CD4-positive, alpha-beta T cell treated with Interleukin-4 for 1 hour (primary cell): ENCODE measurements around the gene SMOC1.

ENCODE experiments used
- DNase-seq, 2 donors: peaks; one replicate each; pipeline ENCODE4 v3.0.0-alpha.2; 2020 to 2022

Gene SMOC1

GRCh38 chr14:69943084-69943780, 64.0 kb downstream of the SMOC1 start:
- no peak for DNase-seq

DNA sequence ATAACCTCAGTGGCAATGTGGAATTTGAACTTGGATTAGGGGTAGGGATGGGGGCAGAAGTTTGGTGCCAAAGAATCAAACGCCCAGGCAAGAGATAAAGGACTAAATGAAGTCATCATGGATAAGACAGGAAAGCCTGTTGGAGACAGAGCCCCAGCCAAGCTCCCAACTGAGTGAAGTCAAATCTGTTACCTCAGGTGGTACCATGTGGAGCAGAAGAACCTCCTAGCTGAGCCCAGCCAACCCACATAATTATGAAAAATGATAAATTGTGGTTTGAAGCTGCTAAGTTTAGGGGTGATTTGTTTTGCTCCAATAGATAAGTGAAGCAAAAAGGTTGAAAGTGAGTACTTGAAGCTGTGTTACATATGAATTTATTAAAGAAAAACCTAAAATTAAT, 66.1 kb downstream of the SMOC1 start:
- DNase-seq, result no peak

DNA sequence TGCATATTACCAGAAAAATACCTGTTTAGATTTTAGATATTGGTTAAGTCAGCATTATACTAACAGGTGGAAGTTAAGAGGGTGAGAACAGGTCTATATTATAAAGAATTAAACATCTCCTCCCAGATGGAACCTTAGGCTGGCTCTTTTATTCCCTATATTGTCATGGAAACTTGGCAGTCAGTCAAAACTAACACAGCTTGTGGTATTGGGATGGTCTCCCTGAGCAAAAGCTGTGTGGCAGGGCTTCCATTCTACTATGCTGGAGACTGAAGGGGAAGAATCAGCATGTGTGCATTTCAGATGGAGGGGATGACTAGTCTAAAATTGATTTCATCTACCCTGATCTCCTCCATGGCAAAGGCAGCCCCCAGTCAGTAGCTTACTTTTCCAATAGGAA, 66.7 kb downstream of the SMOC1 start:
- no peak for DNase-seq

DNA sequence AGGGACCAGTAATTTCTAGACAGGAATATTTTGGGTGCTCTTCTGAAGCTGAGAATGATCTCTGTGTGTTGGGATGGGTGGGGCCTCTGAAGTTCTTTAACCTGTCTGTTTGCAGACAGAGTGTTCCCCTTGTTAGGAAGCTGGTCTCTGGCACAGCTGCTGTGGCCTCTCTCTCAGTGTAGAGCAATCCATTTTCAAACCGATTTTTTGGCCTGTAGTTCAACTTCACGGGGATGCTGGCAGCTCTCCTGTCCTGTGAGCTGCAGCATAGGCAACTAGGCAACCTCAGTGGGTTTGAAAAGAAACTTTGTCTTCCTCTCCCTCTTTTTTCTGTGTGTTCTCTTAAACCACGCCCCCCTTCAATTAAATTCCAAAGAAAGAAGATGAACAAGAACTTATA, 69.1 kb downstream of the SMOC1 start:
- no peak for DNase-seq

- DNase-seq, result no peak
These were observed 72.0 kb downstream of the SMOC1 start for GRCh38 chr14:69951263-69951662.

DNA sequence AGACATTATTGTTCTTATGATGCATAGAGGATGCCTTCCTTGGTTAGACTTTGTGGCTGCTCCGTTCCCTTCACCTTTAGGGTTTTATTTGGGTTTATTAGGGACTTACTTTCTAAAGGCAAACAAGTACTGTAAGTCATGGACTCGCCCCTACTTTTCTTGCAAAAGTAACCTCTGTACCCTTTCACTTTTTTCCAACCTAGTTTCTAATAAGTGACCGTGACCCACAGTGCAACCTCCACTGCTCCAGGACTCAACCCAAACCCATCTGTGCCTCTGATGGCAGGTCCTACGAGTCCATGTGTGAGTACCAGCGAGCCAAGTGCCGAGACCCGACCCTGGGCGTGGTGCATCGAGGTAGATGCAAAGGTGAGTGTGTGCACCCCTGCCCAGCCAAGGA, 72.7 kb downstream of the SMOC1 start:
- no peak for DNase-seq

GRCh38 chr14:69953266-69953915, 74.2 kb downstream of the SMOC1 start:
- DNase-seq, result no peak

GRCh38 chr14:69955855-69956845, 76.9 kb downstream of the SMOC1 start:
- DNase-seq, result no peak

DNA sequence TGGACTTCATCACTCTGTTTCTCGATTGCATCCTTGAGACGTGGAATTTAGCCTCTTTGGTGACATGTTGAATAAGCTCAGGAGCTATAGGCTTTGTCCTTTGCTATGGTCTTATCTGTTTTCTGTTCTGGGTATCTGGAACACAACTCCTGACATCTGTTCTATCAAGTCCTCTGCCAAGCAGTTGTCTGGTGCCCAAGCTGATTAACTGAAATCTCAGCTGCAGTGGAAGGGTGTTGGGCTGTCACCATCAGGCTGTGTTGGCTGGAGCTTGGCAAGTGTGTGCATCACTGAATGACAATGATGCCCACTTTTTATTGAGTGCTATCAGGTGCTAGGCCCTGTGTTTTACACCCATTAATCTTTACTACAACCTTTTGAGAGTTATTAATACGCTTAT, 77.8 kb downstream of the SMOC1 start:
- no peak for DNase-seq

- DNase-seq, result no peak
These were observed 78.8 kb downstream of the SMOC1 start for GRCh38 chr14:69957986-69958385.

DNA sequence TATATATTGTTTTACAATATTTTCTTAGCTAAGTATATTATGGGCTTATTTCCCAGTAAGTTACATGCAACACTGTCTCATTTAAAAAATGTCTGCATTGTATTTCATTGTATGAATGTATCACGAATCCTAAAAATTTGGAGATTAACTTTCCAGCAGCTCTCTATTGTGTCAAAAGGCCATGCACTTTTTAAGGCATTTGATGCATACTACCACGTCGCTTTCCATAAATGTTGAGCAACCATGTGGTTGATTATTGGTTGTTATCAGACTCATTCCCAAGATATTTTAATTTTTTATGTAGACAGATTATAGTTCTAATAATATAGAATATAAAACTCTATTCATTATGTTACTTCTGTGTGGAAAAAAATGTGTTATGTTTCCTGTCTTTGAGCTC, 79.9 kb downstream of the SMOC1 start:
- no peak for DNase-seq

DNA sequence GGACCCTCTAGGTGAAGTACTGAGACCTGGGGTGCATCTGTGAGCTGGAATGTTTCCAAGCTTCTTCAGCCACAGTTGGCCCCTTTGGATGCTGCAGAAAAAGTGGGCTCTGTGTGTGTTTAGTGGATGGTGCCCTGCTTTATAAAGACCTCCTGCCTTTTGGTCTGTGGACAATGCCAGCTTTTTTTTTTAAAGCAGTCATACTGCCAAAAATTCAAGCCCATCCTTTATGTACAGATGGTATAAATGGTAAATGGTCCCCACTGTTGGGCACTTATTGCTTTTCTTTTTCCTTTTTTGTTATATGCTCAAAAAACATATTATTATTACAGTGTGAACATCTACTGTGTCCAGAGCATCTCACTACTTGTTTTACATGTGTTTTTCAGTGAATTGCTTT, 81.1 kb downstream of the SMOC1 start:
- DNase-seq, result no peak

- no peak for DNase-seq
These were observed 84.8 kb downstream of the SMOC1 start for GRCh38 chr14:69963966-69964365.

DNA sequence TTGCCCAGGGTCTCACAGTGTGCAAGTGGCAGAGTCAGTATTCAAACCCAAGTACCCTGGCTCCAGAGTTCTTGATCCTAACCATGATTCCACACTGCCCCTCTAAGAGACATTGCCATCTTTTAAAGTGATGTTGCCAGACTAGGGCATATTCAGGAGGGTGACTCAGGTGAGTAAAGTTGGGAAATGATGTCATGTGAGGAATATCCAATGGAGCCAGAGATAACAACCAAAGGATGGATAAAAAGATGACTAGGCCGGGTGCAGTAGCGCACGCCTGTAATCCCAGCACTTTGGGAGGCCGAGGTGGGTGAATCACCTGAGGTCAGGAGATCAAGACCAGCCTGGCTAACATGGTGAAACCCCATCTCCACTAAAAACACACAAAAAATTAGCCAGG, 85.6 kb downstream of the SMOC1 start:
- no peak for DNase-seq

DNA sequence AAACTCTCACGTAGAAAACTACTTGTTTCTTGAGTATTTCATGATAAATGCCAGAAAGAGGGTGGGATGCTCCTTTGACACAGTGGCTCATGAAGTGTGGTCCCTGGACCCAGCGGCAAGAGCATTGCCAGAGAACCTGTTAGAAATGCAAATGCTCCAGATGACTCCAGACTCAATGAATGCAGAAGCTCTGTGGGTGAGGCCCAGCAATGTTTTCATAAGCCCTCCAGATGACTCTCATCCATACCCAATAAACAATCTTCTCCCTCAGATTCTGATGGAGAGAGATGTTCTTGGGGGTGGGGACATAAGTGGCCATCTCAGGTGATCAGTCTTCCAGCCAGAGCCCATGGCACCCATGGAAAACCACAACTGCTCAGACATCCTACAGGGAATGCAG, 88.9 kb downstream of the SMOC1 start:
- no peak for DNase-seq

- no peak for DNase-seq
These were observed 89.5 kb downstream of the SMOC1 start for GRCh38 chr14:69968681-69969080.

DNA sequence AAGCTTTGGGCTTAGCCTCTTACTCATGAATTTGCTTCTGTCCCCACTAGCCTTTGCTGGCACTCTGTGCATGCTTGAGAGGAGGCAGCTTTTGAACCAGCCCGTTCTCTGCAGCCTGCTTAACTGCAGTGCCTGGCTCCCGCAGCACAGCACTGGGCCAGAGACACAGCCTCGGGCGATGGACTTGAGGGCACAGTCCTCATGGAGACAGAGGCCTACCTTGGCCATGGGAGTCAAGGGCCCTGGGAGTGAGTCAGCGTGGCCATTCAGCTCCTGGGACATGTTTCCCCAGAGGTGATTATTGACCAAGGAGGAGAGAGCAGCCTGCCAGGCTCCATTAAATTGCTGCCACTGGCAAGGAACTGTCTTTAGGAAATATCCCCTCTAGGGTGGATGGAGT, 93.5 kb downstream of the SMOC1 start:
- DNase-seq, result no peak

DNA sequence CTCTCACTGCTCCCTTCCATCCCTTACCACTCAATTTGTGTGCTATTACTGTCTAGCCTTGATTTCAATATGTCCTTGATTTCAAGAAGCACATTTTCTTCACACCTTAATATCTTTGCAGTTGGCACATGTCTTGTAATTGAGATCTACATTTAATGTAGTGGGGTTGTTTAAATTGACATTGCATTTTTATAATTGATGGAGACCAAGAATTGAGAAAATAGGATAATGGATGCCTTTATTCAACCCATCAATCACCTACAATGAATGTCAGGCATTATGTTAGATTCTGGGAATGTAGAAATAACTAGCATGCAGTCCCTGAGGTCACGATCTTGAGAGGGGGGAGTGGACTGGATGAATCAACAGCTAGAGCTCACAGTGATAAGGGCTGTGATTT, 94.6 kb downstream of the SMOC1 start:
- no peak for DNase-seq

DNA sequence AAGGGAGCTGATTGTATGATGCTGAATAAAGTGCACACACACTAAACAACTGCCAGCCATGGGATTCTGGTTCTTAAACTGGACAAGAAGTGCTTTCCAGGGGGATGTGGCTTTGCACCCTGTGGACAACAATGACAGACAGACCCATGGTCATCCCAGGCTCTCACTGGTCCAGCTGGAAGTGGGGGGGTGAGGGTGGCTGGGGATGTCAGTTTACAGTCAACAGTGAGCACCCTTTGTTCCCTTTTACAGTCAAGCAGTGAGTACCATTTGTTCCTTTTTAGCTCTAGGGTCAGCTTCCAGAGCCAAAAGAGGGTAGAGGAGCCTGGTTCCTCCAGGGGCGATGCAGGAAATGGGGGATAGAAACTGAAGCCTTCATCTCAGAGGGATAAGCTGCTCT, 100.7 kb downstream of the SMOC1 start:
- no peak for DNase-seq

- DNase-seq, result no peak
These were observed 101.5 kb downstream of the SMOC1 start for GRCh38 chr14:69980457-69981425.

DNA sequence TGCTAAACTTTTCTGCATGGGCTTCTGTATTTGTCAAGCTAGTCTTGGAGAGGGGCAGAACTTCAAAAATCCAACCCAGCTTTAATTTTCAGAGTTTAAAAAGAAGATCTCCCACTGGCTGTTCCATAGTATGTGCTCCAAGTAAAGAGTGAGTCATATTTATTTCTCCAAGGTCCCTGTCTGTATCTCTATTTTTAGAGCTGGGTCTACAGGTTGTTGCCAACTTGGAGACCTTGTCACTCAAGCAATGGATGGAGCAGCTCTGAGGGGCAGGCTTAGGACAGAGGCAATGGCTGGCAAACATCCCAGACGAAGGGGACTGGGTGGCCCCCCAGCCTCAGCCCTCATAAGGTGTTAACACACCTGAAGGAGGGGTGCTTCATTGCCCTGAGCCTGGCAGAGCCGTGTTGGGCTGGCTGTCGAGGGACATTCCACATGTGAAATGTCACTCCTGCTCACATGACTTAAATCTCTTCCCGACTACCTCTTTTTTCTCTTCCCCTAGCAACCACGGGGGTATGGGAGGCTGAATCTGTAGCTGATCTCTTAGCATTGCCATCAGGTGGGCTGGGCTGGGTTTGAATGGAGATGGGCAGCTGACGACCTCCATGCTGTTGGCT, 103.1 kb downstream of the SMOC1 start:
- DNase-seq, result no peak

- DNase-seq, result no peak
These were observed 103.7 kb downstream of the SMOC1 start for GRCh38 chr14:69982886-69983285.
